Measurements from ENCODE around the gene ARID5A. TPM values are rescaled to one million over a fixed set of nuclear protein-coding genes. Genes with fewer than 3 reads are reported as not detected.

ARID5A gene
- total RNA-seq, 4 donors from 2014 or later = 9.8 to 113 (median 18.1) TPM

DNA sequence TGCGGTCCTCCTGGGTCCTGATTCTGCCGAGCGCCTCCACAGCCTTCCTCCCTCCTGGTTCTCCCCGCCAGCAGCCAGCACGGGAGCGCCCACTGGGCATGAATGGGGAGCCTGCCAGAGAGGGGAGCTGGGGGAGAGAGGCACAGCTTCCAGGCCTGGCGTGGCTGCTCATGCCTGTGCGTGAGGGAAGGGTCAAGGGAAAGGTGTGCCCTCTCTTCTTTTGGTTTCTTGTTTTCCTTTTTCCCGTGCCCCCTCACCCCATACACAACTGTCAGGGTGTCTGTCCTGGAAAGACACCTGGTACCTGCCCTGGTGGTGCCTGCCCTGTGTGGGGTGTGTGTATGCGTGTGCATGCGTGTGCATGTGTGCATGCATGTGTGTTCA lies 26.7 kb upstream of the ARID5A start:
- no peak overlapping the region for H3K27ac ChIP-seq
- DNase-seq = no peak
- no peaks in the 10 kb centered on the region for H3K27me3 ChIP-seq
- no peaks in the 10 kb centered on the region for H3K9me3 ChIP-seq
- H3K36me3 ChIP-seq = no peaks in the 10 kb centered on the region
- in situ Hi-C loops (cut with MboI; ENCODE audit: low pct_ligation_motif_present in 1 of 4, low pct_unique_long_range_greater_than_20kb in 1 of 4, low sequenced_read_pairs in 3 of 4) (loop anchor here in 3 of 4 donors (5.0 to 25.0 kb wide), 4 partner anchors 103 to 498 kb away; partner anchors contain the start of gene SNRNP200 (in 1 of the 3)), intact Hi-C loops (cut with DNase I; ENCODE audit: low total_unique reads) (loop anchor here (5.0 kb wide), 2 partner anchors 47 to 103 kb away; no protein-coding TSS in a partner anchor)
- 61% methylated on average over 10 of the region's 11 CpGs; no CpG with 5 or more reads in 1 of the 2 donors for WGBS, 2 donors (ENCODE audit: low coverage in 1 of 2)
- H3K4me3 ChIP-seq = no peak overlapping the region
- H3K4me1 ChIP-seq = peaks cover 7 to 25% (median 13%) of the 10 kb centered on the region in 4 donors
- TF ChIP-seq POLR2AphosphoS5 (IDR thresholded peaks at IDR 0.05) = no peak
- no peak for TF ChIP-seq POLR2A (IDR thresholded peaks at IDR 0.05)
- TF ChIP-seq, protein P1, sequence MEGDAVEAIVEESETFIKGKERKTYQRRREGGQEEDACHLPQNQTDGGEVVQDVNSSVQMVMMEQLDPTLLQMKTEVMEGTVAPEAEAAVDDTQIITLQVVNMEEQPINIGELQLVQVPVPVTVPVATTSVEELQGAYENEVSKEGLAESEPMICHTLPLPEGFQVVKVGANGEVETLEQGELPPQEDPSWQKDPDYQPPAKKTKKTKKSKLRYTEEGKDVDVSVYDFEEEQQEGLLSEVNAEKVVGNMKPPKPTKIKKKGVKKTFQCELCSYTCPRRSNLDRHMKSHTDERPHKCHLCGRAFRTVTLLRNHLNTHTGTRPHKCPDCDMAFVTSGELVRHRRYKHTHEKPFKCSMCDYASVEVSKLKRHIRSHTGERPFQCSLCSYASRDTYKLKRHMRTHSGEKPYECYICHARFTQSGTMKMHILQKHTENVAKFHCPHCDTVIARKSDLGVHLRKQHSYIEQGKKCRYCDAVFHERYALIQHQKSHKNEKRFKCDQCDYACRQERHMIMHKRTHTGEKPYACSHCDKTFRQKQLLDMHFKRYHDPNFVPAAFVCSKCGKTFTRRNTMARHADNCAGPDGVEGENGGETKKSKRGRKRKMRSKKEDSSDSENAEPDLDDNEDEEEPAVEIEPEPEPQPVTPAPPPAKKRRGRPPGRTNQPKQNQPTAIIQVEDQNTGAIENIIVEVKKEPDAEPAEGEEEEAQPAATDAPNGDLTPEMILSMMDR (IDR thresholded peaks at IDR 0.05) = no peak
- TF ChIP-seq EP300 (IDR thresholded peaks at IDR 0.05; ENCODE audit: low read depth) = no peak

DNA sequence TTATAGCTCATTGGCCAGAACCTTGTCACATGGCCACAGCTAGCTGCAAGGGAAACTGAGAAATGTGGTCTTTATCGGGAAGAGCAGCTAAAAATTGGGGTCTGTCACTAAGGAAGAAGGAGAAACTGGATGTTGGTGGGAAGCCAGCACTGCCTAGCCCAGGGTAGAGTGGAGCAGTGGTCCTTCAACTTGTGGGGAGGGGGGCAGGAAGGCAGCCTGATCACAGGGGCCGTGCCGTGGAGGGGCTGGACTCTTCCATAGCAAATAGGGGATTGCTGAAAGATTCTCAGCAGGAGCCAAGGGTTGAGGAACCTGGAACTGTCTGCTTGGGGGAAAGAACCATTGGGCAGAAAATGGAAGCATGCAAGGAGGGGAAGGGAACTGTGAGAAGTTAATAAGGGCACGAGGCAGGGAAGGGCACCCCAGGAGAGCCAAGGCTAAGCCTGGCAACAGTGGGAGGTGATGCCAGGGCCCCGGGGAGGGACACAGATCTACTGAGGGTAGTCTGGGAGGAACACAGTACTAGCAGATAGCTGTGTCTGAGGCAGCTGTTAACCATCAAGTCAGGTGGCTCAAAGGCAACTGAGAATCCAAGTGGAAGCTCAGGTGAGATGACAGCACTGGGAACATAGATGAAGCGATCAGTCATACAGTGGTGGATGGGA lies 25.5 kb upstream of the ARID5A start:
- no peak for TF ChIP-seq POLR2AphosphoS5 (IDR thresholded peaks at IDR 0.05)
- Histone ChIP-seq H3K4me1 (peaks cover 3 to 14% (median 9%) of the 10 kb centered on the region in 4 donors), H3K4me3 (no peak overlapping the region), H3K27ac (no peak overlapping the region), H3K27me3 (no peaks in the 10 kb centered on the region), H3K9me3 (no peaks in the 10 kb centered on the region), H3K36me3 (no peaks in the 10 kb centered on the region)
- DNase-seq = no peak
- in situ Hi-C loops (cut with MboI; ENCODE audit: low pct_ligation_motif_present in 1 of 4, low pct_unique_long_range_greater_than_20kb in 1 of 4, low sequenced_read_pairs in 3 of 4) = loop anchor here in 2 of 4 donors (10.0 to 25.0 kb wide), 3 partner anchors 106 to 499 kb away; partner anchors contain the start of gene SNRNP200 (in 1 of the 2)
- WGBS, 2 donors (ENCODE audit: low coverage in 1 of 2) = 88 to 90% methylated on average over 4 to 6 of the region's 6 CpGs
- intact Hi-C loops (cut with DNase I; ENCODE audit: low total_unique reads) = no loop called here

DNA sequence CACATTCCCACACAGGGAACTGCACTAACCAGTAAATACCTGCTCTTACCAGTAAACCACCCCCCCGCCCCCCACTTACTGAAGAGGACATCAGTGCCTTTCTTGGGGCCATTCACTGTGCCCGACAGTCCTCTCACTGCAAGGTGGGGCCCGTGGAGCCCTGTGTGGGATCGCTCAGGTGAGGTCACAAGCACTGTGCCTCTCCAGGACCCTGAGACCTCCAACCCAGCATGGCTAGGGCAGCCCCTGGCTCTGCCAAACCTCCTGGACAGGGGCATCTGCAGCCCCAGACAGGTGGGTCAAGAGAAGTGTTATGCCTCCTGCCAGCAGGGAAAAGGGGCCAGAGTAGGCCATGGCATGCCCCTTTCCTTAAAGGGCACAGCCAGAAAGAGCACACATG lies 24.7 kb upstream of the ARID5A start:
- WGBS, 2 donors (ENCODE audit: low coverage in 1 of 2) = 83% methylated on average over 4 of the region's 4 CpGs; no CpG with 5 or more reads in 1 of the 2 donors
- in situ Hi-C loops (cut with MboI; ENCODE audit: low pct_ligation_motif_present in 1 of 4, low pct_unique_long_range_greater_than_20kb in 1 of 4, low sequenced_read_pairs in 3 of 4) (loop anchor here in 2 of 4 donors (10.0 to 25.0 kb wide), 3 partner anchors 107 to 500 kb away; partner anchors contain the start of gene SNRNP200 (in 1 of the 2)), intact Hi-C loops (cut with DNase I; ENCODE audit: low total_unique reads) (no loop called here)

DNA sequence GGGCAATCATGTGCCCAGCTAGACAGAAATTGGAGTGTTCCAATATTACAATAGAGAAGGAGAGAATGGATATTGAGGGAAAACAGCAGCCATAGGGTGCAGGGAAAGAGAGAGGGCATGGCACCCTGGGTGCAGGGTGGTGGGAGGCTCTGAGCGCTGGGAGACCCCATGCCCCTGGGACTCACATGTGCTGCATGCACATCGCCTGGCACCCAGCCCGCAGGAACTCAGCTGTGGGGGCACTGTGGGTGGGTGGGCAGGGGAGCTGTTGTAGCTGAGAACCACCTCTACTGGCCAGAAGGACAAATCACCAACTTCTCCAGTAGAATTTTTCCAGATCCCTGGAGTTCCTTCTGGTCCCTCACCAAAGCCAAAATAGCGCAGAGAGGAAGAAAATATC lies 24.2 kb upstream of the ARID5A start:
- Histone ChIP-seq H3K4me1 (peaks cover 3 to 14% (median 9%) of the 10 kb centered on the region in 4 donors), H3K4me3 (no peak overlapping the region), H3K36me3 (no peaks in the 10 kb centered on the region), H3K27ac (no peak overlapping the region), H3K9me3 (peaks cover 0 to 5% of the 10 kb centered on the region in 2 donors), H3K27me3 (no peaks in the 10 kb centered on the region)
- in situ Hi-C loops (cut with MboI; ENCODE audit: low pct_ligation_motif_present in 1 of 4, low pct_unique_long_range_greater_than_20kb in 1 of 4, low sequenced_read_pairs in 3 of 4) (loop anchor here in 2 of 4 donors (10.0 to 25.0 kb wide), 3 partner anchors 108 to 500 kb away; partner anchors contain the start of gene SNRNP200 (in 1 of the 2)), intact Hi-C loops (cut with DNase I; ENCODE audit: low total_unique reads) (no loop called here)
- TF ChIP-seq EP300 (IDR thresholded peaks at IDR 0.05; ENCODE audit: low read depth) (no peak), POLR2AphosphoS5 (IDR thresholded peaks at IDR 0.05) (no peak), POLR2A (IDR thresholded peaks at IDR 0.05) (no peak)
- TF ChIP-seq, protein P1 (IDR thresholded peaks at IDR 0.05) = no peak
- WGBS, 2 donors (ENCODE audit: low coverage in 1 of 2) = 94% methylated on average over 4 of the region's 4 CpGs; no CpG with 5 or more reads in 1 of the 2 donors
- no peak for DNase-seq

More for the DNA sequence above, 24.7 kb upstream of the ARID5A start:
- H3K36me3 ChIP-seq = no peaks in the 10 kb centered on the region
- H3K4me1 ChIP-seq = peaks cover 3 to 14% (median 9%) of the 10 kb centered on the region in 4 donors
- TF ChIP-seq EP300 (IDR thresholded peaks at IDR 0.05; ENCODE audit: low read depth) = no peak
- TF ChIP-seq POLR2A (IDR thresholded peaks at IDR 0.05) = no peak
- TF ChIP-seq, protein P1 (IDR thresholded peaks at IDR 0.05) = no peak
- TF ChIP-seq POLR2AphosphoS5 (IDR thresholded peaks at IDR 0.05) = no peak
- no peak overlapping the region for H3K27ac ChIP-seq
- H3K27me3 ChIP-seq = no peaks in the 10 kb centered on the region
- DNase-seq = no peak
- H3K9me3 ChIP-seq = peaks cover 0 to 2% of the 10 kb centered on the region in 2 donors
- no peak overlapping the region for H3K4me3 ChIP-seq
